Stimulated activated naive CD4-positive, alpha-beta T cell treated with Interleukin-2 at 50 U/mL for 16 hours (primary cell): Measurements from ENCODE around the gene CCDC6.
"Not testable (repeated sequence)": the region's sequence is repeated elsewhere in the genome, so short reads cannot be mapped to it uniquely, and the experiment has no call there.

Source experiments
- DNase-seq: peaks from one replicate; lab custom pipeline; 2025; lab: John Stamatoyannopoulos, UW

Gene CCDC6

DNA sequence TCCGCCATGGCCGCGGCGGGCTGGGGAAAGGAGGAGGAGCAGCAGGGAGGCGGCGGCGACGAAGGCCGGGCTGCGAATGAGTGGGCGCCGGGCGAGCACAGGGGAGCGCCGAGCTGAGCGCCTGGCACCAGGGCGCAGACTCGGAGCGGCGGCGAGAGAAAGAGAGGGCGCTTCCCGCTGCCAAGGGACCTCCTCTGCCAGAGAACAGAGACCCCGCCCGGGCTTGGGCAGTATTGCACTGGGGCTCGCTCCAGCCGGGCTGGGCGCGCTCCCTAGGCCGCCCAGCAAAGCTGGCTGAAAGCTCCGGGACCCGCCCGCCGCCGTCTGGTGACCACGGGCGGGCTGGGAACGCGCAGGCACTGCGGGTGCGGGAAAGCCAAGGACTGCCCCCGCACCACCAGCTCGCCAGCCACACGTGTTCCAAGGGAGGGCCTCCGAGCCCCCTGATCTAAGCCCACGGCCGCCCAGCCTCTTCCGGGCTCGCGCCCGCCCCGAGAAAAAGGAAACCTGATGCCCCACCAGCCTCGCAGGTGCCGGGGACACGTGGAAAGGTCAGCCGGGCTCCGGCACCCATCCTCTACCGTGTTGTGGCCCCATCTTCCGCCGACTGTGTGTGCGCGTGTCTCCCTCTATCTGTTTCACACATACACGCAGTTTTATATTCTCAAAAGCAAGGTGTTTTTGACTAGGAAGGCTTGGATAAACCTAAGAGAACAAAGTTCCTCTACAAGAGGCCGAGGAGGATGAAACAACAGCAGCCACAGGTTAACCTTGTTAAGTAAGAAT is at the start of gene CCDC6:
TSS of gene CCDC6 (minus strand) at position 140 of the 786 bp plus-strand sequence. CDS start at position 8, 132 bp downstream.
- DNase-seq: peak; percentile 95

DNA sequence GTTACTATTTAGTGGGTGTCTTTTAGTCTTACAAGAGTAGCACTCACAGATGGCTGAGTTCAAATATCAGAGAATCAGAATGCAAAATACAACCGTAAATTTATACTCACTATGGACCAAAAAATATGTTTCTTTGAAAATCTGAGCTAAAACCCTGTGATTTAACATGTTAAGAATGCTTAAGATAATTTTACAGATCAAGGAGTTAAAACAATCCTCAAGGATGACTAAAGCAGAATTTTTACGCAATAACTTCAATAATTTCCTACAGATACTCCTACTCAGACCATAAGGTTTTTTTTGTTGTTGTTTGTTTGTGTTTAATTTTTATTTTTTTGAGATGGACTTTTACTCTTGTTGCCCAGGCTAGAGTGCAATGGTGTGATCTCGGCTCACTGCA is 47.9 kb upstream of the CCDC6 start:
- DNase-seq: no peak

DNA sequence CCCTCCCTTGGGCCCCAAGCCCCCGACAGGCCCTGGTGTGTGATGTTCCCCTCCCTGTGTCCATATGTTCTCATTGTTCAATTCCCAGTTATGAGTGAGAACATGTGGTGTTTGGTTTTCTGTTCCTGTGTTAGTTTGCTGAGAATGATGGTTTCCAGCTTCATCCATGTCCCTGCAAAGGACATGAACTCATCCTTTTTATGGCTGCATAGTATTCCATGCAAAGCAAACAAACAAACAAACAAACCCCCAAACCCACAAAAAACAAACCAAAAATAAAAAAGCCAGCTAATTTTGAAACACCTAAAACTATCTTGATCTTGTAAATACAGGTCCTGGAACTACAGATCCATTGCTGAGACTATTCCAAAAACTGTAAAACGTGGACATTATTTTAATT is 47.4 kb upstream of the CCDC6 start:
- DNase-seq: not testable (repeated sequence)

DNA sequence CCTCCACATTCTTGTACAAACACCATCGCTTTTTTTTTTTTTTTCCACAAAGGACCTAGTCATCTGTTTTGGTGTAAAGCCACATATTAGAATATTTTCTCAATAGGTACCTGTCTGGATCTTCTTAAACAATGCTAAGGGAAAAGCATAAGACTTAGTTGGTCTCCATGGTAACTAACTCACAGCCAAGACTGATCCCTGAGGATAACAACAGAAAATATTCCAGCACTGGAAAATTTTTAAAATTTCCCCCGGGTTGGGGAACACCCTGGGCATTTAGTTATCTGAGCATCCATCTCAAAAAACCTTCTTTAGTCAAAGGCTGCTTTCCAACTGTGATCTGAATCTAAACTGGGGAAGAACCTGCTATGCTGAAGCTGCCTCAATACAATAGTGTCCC is 43.7 kb upstream of the CCDC6 start:
- DNase-seq: no peak

DNA sequence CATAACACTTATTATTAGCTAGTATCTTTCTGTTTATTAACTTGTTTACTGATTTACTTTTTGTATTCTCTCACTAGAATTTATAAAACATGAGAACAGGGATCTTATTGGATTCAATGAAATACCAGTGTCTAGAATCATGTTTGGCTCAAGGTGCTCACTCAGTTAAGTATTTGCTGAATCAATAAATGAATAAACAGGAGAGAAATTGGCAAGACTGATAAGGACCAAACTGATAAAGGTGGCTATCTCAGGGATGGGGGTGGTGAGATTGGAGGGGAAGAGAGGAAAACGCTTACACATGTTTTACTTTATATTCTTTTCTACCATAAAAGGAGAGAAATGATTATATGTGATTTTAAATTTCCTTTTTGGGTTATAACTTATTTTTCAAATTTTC is 43.3 kb upstream of the CCDC6 start:
- DNase-seq: no peak

DNA sequence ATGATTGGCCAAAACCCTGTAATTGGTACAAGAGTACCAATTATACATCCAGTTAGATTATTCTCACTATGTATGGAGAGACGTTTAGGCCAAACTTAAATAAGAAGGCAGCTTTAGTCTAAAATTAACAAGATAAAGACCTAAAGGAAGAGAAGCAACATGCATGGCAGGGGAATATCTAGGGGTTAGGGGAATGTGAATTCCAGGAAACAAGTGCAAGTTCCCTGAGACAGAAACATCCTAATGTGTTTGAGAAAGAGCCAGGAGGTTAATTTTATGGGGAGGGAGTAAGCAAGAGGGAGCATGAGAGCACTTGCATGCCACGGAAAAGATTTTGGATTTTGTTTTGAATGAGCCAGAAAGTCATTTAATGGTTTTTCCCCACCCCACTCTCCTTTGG is 39.6 kb upstream of the CCDC6 start:
- no peak for DNase-seq

DNA sequence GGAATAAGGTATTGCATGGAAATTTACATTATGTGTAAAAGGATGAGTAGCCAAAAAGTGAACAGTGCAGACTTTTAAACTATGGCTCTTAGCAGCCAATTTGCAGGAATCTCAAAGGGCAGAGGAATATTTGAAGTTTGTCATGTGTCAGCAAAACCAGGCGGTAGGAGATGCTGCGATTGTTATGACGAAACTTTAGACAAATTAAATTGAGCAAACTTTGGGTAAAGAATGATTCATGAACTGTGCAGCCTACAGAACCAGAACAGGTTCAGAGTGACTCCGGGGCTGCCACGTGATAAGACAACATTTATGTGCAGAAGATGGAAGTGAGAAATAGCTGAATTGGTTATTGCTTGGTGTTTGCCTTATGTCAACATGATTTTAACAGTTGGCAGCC is 39.2 kb upstream of the CCDC6 start:
- DNase-seq: no peak

DNA sequence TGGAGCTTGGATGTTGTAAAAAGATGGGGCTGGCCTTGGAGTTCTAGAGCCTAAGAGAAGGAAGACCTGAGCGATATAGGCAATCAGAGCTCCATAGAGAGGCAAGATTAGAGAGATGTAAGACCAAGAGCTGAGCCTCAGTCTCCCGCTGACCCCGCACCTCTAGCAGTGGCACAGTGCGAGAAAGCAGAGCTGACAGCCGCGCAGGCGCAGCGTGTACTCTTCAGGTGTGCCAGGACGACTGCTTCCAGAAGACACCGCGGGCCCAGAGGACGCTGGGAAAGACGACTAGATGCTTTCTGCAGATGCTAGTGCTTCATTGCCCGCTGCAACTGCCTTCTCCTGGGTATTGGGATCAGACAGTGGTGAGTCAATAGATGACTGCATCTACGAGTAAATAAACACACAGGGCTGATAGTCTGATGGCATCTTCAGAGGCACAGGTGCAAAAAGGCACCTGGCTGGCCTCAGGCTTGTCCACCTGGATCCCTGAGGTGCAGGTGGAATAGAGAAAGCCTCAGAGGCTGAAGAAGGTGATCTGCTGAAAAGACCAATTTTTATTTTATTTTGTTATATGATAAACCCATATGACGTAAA is 38.1 kb upstream of the CCDC6 start:
- no peak for DNase-seq

DNA sequence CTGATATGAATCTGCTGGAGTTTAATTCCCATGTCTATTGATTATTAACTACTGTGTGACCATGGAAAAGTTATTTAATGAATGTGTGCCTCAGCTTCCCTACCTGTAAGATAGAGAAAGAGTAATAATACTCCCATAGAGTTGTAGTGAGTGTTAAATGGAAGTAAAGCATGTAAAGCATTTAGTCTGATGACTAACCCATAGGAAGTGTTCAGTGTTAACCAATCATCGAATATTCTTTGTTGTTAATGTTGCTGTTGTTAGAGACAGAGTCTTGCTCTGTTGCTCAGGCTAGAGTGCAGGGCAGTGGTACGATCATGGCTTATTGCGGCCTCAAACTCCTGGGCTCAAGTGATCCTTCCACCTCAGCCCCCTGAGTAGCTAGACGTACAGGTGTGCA is 36.2 kb upstream of the CCDC6 start:
- no peak for DNase-seq

DNA sequence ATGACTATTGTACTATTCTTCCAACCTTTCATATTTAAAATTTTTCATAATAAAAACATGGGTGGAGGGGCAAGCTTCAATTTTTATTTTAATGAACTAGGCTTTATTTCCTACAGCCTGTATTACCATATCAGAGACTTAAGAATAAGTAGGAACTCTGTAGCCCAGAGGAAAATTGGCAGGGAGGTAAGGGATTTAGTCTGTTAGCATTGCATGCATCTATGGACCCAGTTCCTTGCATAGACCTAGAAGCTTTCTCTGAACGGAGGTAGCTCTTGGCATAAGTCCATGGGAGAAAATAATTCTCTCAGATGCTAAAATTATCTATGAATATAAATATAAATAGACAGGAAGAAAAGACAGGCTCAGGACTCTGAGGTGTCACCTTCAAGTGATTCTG is 31.4 kb upstream of the CCDC6 start:
- no peak for DNase-seq

DNA sequence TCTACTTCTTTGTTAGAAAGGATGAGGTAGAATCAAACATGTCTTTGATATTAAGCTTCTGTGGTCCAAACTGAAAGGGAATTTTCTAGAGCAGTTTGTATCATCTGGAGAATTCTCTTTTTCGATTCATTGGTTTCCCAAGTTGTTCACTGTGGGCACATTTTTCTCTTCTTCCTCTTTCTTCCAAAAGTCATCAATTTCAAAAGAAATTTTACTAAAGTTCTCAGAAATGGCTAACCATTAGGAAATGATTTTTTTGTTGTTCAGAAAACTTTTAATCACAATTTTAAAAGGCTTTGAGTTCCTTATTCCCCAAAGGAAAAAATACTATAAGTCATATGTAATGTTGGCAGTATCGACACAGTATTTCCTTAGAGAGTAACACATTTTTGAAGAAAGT is 28.3 kb upstream of the CCDC6 start:
- DNase-seq: no peak

DNA sequence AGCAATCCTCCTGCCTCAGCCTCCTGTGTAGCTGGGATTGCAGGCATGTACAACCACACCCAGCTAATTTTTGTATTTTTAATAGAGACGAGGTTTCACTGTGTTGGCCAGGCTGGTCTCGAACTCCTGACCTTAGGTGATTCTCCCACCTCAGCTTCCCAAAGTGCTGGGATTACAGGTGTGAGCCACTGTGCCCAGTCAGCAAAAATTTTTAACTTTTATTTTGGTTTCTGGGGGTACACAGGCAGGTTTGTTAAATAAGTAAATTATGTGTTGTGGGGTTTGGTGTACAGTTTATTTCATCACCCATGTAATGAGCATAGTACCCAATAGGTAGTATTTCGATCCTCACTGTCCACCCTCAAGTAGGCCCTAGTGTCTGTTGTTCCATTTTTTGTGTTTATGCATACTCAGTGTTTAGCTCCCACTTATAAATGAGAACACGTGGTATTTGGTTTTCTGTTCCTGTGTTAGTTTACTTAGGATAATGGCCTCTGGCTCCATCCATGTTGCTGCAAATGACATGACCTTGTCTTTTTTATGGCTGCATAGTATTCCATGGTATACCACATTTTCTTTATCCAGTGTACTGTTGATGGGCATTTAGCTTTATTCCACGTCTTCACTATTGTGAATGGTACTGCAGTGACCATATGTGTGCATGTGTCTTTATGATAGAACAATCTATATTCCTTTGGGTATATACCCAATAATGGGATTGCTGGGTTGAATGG is 24.6 kb upstream of the CCDC6 start:
- DNase-seq: not testable (repeated sequence)

DNA sequence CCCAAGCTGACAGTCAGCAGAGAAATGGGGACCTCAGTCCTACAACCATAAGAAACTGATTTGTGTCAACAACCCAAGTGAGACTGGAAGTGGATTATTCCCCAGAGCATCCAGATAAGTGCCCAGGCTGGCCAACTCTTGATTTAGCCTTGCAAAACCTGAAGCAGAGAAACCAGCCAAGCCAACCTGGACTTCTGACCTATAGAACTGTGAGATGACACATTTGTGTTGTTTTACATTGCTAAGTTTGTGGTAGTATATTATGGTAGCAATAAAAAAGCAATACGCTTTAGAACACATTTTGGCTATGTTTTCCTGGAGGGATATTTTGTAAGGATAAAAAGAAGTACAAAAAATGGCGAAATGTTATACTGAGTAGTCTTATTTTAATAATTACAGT is 19.7 kb upstream of the CCDC6 start:
- DNase-seq: no peak

DNA sequence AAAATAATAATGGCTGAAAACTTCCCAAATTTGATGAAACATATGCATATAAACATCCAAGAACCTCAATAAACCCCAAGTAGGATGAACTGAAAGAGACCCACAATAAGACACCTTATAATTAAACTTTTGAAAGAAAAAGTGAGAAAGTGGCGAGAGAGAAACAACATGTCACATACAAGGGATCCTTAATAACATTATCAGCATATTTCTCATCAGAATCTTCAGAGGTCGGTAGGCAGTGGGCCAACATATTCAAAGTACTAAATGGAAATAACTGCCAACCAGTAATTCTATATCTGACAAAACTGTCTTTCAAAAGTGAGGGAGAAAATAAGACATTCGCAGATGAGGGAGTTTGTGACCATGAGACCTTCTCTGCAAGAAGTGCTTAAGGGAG is 16.6 kb upstream of the CCDC6 start:
- no peak for DNase-seq

DNA sequence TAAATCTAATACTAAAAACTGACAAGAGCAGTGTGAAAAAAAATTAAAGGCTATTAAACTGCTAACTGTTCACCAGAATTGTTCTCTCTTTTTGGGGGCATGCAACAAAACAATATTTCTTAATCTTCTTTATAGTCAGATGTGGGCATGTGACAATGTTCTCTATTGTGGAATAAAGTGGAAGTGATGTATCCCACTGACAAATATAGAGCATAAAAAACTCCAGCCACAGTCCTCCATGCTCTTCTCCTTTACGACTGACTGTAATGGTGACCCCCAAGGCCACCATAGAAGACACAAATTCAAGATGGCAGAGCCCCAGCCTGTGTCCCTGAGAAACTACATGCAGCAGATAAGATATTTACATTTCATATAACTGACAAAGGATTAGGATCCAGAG is 11.6 kb upstream of the CCDC6 start:
- DNase-seq: no peak

DNA sequence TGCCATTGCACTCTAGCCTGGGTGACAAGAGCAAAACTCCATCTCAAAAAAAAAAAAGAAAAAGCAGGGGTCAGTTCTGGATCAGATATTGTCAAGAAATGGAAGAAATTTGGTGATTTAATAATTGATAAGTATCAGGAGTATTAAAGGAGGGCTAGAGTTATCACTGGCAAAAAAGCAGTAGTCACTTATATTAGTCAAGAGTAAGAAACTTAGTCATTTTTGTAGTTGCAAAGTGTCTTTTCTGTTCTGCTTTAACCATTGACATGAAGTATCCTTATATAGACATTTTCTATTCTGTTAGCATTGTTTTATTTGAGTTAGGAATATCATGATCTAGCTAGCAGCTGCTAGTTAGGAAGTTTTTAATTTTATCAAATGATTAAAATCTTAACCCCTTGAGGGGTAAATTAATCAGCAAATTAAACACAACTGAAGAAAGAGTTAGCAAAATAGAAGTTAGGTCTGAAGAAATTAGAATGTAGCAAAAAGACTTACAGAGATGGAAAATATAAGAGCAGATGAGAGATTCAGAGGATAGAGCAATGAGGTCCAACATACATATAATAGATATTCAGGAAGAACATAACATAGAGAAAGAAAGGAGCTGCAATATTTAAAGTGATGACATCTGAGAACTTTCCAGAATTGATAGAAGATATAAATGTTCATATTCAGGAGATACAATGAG is 7.3 kb upstream of the CCDC6 start:
- no peak for DNase-seq

DNA sequence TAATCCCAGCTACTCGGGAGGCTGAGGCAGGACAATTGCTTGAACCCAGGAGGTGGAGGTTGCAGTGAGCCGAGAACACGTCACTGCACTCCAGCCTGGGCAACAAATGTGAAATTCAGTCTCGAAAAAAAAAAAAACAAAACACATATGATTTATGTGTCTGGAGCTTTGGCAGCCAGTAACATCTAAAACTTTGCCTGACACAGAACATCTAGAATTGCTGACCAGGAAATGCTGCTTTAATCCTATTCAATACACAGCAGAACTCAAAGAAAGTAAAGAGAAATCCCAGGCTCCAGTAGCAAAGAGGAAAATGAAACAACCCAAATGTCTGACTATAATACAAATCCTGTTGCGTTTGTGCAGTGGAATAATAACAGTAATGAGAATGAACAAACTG is 4.5 kb upstream of the CCDC6 start:
- no peak for DNase-seq

DNA sequence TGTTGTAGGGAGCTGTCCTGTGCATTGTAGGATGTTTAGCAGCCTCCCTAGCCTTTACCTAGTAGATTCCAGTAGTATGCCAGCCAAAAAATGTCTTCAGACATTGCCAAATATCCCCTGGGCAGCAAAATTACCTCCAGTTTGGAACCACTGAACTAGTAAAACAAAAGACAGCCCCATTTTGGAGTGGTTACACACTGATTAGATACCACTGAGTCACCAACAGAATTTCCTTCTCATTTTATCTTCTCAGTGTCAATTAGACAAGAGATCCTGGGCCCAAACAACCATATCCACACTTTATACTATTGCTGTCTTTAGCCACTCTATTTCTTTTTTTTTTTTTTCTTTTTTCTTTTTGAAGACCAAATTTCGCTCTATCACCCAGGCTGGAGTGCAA is 3.5 kb upstream of the CCDC6 start:
- no peak for DNase-seq

DNA sequence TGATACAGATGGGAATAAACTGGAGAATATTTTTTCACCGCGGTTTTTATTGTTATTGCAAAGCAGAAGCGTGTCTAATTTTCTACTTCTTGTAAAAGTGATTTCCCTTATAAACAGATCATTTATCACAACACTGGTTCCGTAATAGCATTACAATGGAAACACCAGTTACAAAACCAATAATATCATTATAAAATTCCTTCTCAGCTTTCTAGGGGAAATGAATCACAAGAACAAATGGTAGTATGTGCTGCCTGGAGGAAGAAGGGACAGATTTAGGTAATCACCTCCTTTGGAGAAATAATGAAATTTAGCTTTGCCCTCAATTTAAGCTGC is 2.4 kb upstream of the CCDC6 start:
- no peak for DNase-seq

DNA sequence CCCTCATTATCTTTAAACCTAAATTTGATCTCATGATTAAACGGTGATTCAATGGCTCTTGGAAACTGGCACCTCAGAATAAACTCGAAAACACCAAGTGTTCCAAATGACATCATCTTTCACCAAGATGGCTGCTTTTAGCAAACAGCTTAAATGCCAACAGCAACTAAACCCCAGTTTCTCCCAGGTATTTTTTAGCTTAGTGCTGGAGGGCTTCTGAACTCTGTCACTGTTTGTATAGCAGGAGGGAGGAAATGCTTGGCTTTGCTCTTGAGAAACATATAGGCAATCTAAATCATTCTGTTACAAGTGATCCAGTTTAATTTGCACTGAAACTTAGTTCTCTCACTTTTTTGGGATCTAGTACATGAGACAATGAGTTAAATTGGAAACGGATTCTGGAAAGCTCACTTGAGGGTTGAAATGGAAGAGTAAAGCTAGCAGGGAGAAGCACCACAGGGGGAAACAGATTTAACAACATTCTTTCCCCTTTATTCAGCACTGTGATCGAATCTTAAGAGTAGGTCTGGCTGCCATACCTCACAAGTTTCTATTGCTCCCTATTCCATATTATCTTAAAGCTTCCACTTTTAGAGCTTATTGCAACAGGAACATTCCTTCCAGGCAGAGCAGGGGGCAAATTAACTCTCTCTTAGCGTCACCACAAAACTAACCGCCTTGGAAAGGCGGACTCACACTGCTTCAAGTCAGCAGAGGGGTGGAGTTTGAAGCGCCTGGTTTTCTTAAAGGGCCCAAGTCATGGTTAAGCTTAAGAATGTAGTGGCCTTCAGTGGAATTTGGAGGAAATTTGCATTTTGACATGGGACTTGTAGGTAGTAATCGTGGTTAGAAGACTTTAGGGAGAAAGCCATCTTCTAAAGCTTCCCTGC is 1.8 kb upstream of the CCDC6 start:
- DNase-seq: peak; percentile 34

DNA sequence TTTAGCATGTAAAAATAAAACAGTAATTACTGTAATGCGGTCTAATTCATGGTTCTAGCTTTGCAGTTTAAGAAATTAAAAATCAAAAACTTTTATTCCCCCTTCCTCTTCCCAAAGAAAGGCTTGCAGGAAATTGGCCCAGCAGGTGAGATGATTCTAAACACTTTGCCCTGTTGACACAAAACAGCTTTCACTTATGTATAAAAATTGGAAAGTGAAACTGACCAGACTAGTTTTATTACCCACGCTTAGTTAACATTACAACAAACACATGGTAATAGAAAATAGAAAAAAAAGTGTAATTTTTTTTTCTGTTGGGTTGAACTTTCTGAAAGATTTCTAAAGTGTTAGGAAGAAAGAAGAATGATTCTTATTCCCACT is 1.2 kb upstream of the CCDC6 start:
- DNase-seq: no peak
